ENCODE measurements around the gene CASP2.

Gene CASP2

GRCh38 chr7:143356414-143357050 is 68.4 kb downstream of the CASP2 start:
- no peak for DNase-seq (ENCODE audit: low read depth)
- no peak for TF ChIP-seq CTCF (IDR thresholded peaks at IDR 0.05; ENCODE audit: insufficient read depth, low read depth, low read length, missing control alignments)
- H3K4me3 ChIP-seq (ENCODE audit: low read length): no peak overlapping the region
